Epithelial cell of prostate (primary cell): ENCODE results near the gene PER2.

Experiments
- DNase-seq: peaks from one replicate; pipeline ENCODE4 v3.0.0-alpha.2; 2011; ENCODE audit warnings: low read depth, low spot score
- H3K27ac ChIP-seq: fragments of 450-650 bp; 2 replicates; pipeline ENCODE4 v1.5.1; 2017; ENCODE audit warnings: mild to moderate bottlenecking

Gene PER2

DNA sequence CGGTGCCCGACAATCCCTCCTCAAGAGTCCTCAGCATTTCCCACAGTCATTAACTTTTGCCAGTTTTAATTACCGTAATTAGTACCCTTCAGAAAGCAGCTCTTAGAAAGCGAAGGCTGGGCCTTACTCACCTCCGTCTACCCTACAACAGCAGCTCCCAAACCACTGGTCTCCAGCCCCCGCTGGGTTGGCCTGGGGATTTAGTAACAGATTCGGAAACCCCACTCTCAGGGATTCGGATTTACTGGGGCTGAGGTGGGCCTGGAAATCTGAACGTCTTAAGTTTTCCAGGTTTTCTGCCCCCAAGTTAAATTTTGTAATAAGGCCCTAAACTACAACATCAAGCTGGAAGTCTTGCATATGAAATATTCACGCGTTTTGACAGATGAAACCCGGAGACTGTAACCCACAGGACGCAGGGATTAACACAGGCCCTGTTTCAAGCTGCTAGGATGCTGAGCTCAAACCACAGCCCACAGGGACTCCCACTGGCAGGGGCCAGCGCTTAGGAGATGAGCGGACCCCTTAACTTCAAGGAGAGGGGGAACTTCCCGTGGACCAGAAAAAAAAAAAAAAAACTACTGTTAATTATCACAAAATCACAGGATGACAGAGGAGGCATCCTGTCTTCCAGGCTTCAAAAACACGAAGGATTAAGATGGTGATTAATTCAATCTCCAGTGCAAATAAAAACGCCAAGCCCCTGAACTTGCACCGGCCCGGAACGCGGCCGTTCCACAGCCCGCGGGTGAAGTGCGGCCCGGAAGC, 85.9 kb downstream of the PER2 start:
- no peak for DNase-seq
- H3K27ac ChIP-seq = peak overlapping the region; percentile 70
